ENCODE measurements around the gene ADAMTS19.

- TF ChIP-seq, protein P1, sequence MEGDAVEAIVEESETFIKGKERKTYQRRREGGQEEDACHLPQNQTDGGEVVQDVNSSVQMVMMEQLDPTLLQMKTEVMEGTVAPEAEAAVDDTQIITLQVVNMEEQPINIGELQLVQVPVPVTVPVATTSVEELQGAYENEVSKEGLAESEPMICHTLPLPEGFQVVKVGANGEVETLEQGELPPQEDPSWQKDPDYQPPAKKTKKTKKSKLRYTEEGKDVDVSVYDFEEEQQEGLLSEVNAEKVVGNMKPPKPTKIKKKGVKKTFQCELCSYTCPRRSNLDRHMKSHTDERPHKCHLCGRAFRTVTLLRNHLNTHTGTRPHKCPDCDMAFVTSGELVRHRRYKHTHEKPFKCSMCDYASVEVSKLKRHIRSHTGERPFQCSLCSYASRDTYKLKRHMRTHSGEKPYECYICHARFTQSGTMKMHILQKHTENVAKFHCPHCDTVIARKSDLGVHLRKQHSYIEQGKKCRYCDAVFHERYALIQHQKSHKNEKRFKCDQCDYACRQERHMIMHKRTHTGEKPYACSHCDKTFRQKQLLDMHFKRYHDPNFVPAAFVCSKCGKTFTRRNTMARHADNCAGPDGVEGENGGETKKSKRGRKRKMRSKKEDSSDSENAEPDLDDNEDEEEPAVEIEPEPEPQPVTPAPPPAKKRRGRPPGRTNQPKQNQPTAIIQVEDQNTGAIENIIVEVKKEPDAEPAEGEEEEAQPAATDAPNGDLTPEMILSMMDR (IDR thresholded peaks at IDR 0.05), result no peak
- TF ChIP-seq POLR2A (IDR thresholded peaks at IDR 0.05), result no peak
These were observed 162.4 kb downstream of the ADAMTS19 start for GRCh38 chr5:129622531-129622930.

Data from heart left ventricle (tissue), 13 donors.